ENCODE measurements around the gene NPAS2. TPM values are rescaled to one million over a fixed set of nuclear protein-coding genes. Genes with fewer than 3 reads are reported as not detected.

Gene NPAS2
- polyA plus RNA-seq, 1 donor = 10.6 TPM

DNA sequence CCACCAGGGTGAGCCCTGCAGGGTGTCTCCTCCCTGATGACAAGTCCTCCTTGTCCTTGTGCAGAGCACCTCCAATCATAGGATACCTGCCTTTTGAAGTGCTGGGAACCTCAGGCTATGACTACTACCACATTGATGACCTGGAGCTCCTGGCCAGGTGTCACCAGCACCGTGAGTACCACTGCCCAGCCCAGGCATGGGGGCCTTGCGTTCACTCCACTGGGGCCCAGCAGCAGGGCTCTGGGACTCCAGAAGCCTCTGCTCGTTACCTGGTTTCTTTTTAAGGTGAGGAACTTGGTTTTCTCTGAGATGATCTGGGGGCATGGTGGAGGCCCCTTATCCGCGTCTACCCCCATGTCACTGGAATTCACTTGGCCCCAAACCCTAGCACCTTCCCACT is 145.7 kb downstream of the NPAS2 start:
- DNase-seq (ENCODE audit: low read depth) = no peak

GRCh38 chr2:100967716-100968115 is 147.8 kb downstream of the NPAS2 start:
- DNase-seq (ENCODE audit: low read depth) = no peak

GRCh38 chr2:100968146-100969145 is 148.5 kb downstream of the NPAS2 start:
- no peak for DNase-seq (ENCODE audit: low read depth)

- DNase-seq (ENCODE audit: low read depth) = no peak
Measured at GRCh38 chr2:100969998-100970397, 150.1 kb downstream of the NPAS2 start.

GRCh38 chr2:100971221-100971620 is 151.3 kb downstream of the NPAS2 start:
- DNase-seq (ENCODE audit: low read depth) = no peak

DNA sequence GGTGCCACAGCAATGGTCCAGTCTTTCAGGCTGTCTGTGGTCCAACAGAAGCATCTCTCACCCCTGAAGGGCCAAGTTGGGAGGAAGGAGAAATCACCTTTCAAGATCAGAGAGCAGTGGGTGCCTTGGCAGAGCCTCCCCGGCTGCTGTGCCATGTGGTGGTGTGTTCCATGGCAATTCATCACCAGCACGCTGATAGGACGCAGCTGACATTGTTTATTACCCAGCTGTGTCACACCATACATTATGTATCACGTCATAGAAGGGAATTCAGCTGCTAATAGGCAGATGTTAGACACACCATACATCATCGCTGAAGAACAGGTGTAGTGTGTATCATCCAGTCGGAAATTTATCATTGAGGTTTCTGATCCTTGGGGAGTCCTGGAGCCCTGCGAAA is 152.5 kb downstream of the NPAS2 start:
- no peak for DNase-seq (ENCODE audit: low read depth)

DNA sequence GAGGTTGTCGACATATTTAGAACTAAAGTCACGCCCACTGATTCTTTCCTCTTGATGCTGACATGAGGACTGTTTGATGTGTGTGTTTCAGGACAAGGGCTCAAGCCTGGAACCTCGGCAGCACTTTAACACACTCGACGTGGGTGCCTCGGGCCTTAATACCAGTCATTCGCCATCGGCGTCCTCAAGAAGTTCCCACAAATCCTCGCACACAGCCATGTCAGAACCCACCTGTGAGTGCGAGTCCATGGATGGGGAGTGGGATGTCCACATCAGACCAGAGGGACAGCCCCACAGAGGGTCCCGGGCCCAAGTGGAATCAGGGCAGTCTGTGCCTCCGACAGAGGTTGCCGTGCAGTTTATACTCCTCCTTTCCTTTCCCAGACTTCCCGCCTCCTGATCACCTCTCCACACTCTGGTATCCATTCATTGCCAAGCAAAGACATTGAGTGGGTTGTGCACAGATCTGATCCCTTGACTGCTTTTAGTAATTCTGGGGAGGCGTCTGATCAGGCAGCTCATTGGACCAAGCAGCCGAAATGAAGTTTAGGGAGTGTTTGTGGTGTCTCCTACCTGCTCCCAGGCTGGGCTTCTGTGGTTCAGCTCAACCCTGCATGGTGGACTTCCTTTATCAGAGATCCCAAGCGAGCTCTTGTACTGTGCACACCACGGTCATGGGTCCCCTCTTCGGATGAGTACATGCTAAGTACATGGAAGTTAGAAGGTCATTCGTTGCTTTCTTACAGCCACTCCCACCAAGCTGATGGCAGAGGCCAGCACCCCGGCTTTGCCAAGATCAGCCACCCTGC is 155.0 kb downstream of the NPAS2 start:
- no peak for DNase-seq (ENCODE audit: low read depth)

DNA sequence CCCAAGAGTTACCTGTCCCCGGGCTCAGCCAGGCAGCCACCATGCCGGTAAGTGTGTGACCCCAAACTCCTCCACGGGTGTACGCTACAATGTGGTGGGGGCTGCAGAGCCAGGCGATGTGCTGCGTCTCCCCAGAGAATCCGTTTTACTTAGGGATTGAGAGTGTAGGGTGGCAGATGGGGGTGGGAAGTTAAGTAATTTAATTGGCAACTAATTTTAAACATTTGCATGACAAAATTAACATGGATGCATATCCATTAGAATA is 155.5 kb downstream of the NPAS2 start:
- DNase-seq (ENCODE audit: low read depth) = no peak

DNA sequence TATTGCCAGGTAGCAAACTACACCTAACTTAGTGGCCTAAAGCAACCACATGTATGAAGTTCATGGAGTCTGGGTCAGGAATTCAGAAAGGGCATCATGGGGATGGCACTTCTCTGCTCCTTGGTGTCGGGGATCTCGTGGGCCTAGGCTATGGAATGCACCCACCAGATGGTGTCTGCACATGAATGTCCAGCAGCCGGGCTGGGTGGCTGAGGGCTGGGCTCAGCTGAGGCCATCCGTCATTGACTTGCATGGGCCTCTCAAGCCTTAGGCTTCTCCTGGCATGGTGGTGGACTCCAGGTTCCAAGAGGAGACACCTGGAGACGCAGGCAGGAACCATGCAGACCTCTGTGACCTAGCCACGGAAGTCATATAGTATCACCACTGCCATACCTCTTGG is 156.1 kb downstream of the NPAS2 start:
- no peak for DNase-seq (ENCODE audit: low read depth)

GRCh38 chr2:100976645-100977391 is 156.9 kb downstream of the NPAS2 start:
- DNase-seq (ENCODE audit: low read depth) = no peak

- no peak for DNase-seq (ENCODE audit: low read depth)
Measured at GRCh38 chr2:100977511-100977910, 157.6 kb downstream of the NPAS2 start.

- DNase-seq (ENCODE audit: low read depth) = no peak
Measured at GRCh38 chr2:100978582-100979191, 158.7 kb downstream of the NPAS2 start.

DNA sequence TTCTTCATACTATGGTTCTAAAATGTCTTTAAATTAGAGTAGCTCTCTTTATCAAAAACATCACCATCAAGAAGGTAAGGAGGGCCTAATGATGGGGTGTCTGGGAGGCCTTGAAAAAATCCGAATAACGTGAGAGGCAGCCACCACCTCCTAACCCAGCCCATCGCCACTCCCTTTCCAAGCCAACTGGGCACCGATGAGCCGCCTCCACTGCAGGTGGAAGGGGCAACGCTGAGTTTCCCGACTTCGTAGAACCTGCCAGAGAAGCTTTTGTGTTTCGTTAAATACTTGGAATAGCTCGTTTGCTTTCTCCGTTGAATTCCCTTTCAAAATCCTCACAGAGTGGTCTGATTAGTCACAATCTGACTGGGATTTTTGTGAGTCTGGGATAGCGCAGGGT is 160.1 kb downstream of the NPAS2 start:
- no peak for DNase-seq (ENCODE audit: low read depth)

- no peak for DNase-seq (ENCODE audit: low read depth)
Measured at GRCh38 chr2:100981011-100981410, 161.1 kb downstream of the NPAS2 start.

- DNase-seq (ENCODE audit: low read depth) = no peak
Measured at GRCh38 chr2:100982431-100982861, 162.5 kb downstream of the NPAS2 start.

GRCh38 chr2:100983201-100983600 is 163.3 kb downstream of the NPAS2 start:
- no peak for DNase-seq (ENCODE audit: low read depth)

DNA sequence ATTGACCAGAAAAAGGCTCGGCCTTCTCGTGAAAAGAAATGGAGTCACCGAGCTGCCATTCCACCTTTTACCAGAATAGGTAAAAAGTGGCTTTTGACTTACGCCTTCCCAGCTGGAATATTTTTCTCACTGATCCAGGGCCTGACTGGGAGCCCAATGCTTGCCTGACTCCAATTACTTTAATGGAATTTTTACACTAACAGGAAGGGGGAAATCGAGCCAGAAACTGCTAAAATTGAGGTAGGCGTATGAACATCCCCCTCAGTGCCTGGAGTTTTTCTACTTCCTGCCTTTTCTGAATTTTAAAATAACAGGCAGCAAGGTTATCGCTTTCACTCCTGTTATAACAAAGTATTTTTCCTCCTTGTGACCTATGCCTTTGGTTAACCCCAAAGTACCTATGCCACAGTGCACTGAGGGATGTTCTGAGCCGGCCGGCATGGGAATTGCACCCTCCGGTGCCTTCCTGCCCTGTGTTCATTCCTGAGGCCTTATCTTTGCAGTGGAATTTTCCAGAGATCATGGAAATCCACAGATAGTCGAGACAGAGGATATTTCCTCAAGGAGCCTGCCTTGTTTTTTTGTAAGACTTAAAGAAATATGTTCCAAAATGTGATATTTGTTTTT is 163.9 kb downstream of the NPAS2 start:
- DNase-seq (ENCODE audit: low read depth) = no peak

DNA sequence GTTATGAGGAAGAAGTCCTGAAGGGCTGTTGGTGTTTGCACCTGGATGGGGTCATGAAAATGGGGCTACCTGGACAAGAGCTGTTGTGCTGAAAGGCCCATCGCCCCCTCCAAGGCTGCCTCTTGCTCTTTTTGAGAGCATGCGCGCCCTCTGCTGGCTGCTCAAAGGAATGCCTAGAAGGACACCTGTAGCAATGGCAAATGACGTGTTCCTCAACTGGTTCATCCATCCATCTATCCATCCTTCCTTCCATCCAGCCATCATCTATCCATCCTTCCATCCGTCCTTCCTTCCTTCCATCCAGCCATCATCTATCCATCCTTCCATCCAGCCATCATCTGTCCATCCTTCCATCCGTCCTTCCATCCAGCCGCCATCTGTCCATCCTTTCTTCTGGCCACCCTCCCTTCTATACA is 165.0 kb downstream of the NPAS2 start:
- no peak for DNase-seq (ENCODE audit: low read depth)

DNA sequence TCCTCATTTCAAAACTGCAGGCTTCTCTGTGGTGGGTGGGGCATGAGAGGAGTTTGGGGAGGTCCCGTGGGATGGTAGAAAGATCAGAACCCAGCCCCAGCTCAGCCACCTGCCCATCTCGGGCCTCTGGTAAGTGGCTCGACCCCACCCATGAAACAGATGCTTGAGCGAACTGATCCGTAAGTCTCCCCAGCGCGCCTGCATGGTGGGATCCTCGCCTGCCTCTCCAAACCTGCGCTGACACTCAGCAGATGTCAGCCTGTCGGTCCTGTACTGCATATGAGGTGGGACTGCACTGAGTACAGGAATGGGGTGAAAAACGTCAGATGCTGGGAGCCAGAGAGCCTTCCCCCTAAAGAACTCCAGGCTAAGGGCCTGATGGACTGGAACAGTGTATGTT is 166.2 kb downstream of the NPAS2 start:
- no peak for DNase-seq (ENCODE audit: low read depth)

DNA sequence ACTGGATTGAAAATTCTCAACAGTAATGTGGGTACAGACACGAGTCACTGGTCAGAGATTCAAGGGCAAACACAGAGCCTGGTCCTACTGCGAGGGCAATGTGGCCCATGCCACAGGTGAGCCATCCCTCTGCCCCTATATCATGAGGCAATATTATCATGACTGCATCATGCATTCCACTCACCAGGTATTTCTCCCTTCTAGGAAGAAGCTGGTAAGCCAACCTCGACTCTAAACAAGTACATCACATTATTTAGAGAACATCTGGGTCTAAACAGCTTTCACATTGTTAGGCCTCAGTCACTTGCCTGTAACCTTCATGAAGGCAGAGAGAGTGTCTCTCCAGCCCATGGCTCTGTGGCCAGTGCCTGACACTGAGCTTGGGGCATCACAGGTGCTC is 167.6 kb downstream of the NPAS2 start:
- DNase-seq (ENCODE audit: low read depth) = no peak

DNA sequence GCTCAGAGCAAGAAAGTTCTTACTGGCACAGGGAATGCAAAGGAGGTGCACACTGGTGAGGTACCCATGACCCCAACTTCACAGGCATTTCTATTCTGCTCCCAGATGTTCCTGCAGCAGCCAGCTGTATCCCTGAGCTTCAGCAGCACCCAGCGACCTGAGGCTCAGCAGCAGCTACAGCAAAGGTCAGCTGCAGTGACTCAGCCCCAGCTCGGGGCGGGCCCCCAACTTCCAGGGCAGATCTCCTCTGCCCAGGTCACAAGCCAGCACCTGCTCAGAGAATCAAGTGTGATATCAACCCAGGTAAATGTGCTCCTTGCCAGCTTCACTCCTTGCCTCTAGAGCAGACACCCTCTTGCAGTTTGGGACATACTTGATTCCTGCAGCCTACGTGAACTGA is 168.0 kb downstream of the NPAS2 start:
- no peak for DNase-seq (ENCODE audit: low read depth)

All from forelimb muscle (tissue), 1 donor.